ENCODE measurements around the gene UBE2E3. TPM values are rescaled to one million over a fixed set of nuclear protein-coding genes. Genes with fewer than 3 reads are reported as not detected.

The UBE2E3 gene
- total and polyA plus RNA-seq, 2 of the 4 experiments (the other 2 are of a cell fraction): 106 to 114 TPM

GRCh38 chr2:180938451-180938850 lies 42.0 kb upstream of the UBE2E3 start:
- no peak overlapping the region for H2AK9ac ChIP-seq (replicated peaks; ENCODE audit: low read depth, low read length, poor library complexity)
- no peak overlapping the region for H3K4ac ChIP-seq (ENCODE audit: low read depth, low read length)
- H2BK15ac ChIP-seq (ENCODE audit: low read depth, low read length): no peak overlapping the region
- H3K4me3 ChIP-seq (ENCODE audit: insufficient read depth, low read depth, low read length): no peak overlapping the region
- no peak overlapping the region for H3K23ac ChIP-seq (ENCODE audit: low read depth, low read length)
- no peaks in the 10 kb centered on the region for H3K79me1 ChIP-seq (ENCODE audit: low read depth in 1 of 2, low read length in 2 of 2)
- no peaks in the 10 kb centered on the region for H3K36me3 ChIP-seq (ENCODE audit: control insufficient read depth, insufficient read depth, low read length)
- dilution Hi-C loops (cut with HindIII; ENCODE audit: low sequenced_read_pairs, unreplicated experiment): no loop called here
- H2AFZ ChIP-seq (replicated peaks; ENCODE audit: low read length, poor library complexity): no peak overlapping the region
- BruUV-seq (replicated peaks): no TSS peak
- no peak overlapping the region for H2BK120ac ChIP-seq (ENCODE audit: low read depth, low read length)
- POLR2A ChIA-PET (ENCODE audit: unreplicated experiment): no interaction called here
- no peaks in the 10 kb centered on the region for H4K20me1 ChIP-seq (ENCODE audit: insufficient read depth, low read length)
- no peak overlapping the region for H2BK20ac ChIP-seq (ENCODE audit: low read depth, low read length)
- ATAC-seq (ENCODE audit: low read depth): peak; percentile 44
- no peak overlapping the region for H4K5ac ChIP-seq (ENCODE audit: low read depth, low read length)
- H3K27ac ChIP-seq (ENCODE audit: insufficient read depth, low read length): no peak overlapping the region
- H3K18ac ChIP-seq (ENCODE audit: low read depth, low read length): no peak overlapping the region
- H4K91ac ChIP-seq (ENCODE audit: insufficient read depth, low read depth, low read length): no peak overlapping the region
- DNase-seq: peak; percentile 79
- H3K9ac ChIP-seq (ENCODE audit: low read depth, low read length): no peak overlapping the region
- H3K14ac ChIP-seq (replicated peaks; ENCODE audit: low read depth, low read length): no peak overlapping the region
- no peaks in the 10 kb centered on the region for H3K9me1 ChIP-seq (ENCODE audit: insufficient read depth, low read length)
- intact Hi-C loops (cut with micrococcal nuclease): no loop called here
- H3K4me1 ChIP-seq (ENCODE audit: control insufficient read depth, insufficient read depth, low read length): no peaks in the 10 kb centered on the region
- CTCF ChIA-PET: interaction anchor here (1.2 kb wide), 1 partner anchor 13 kb away, joined by 4 read pairs; no protein-coding TSS in a partner anchor
- H3K27me3 ChIP-seq (ENCODE audit: control insufficient read depth, insufficient read depth, low read length): no peaks in the 10 kb centered on the region
- no peak overlapping the region for H3K4me2 ChIP-seq (ENCODE audit: low read depth, low read length)
- H4K8ac ChIP-seq (ENCODE audit: low read depth in 2 of 2, low read length in 2 of 2): no peak overlapping the region
- no peaks in the 10 kb centered on the region for H3K9me3 ChIP-seq (ENCODE audit: control insufficient read depth, insufficient read depth, low read length)
- no peak overlapping the region for H2BK5ac ChIP-seq (ENCODE audit: low read depth, low read length, poor library complexity, severe bottlenecking)
- TF ChIP-seq CEBPB (IDR thresholded peaks at IDR 0.05; ENCODE audit: low read depth, low read length): peak; percentile 55
- TF ChIP-seq MAFK (IDR thresholded peaks at IDR 0.05; ENCODE audit: low read depth, low read length): no peak
- no peak overlapping the region for H2AK5ac ChIP-seq (ENCODE audit: low read depth, low read length)
- in situ Hi-C loops (cut with MboI; ENCODE audit: low sequenced_read_pairs): no loop called here
- no peak overlapping the region for H3K56ac ChIP-seq (ENCODE audit: extremely low read depth, insufficient read depth, low read length)
